Esophagus (tissue), 2 donors: ENCODE results near the gene OR7E24. TPM values are rescaled to one million over a fixed set of nuclear protein-coding genes. Genes with fewer than 3 reads are reported as not detected.

Experiments
- polyA plus RNA-seq, 2 donors: library from polyadenylated mRNA; stranded (reverse); fragments of 200-250 nt; gene quantifications; one replicate each; pipeline ENCODE4 v1.2.3, GENCODE V29; 2013
- donor health status: healthy with polysubstance abuse.
- donor health status: Bipolar disorder and iron deficiency.

Gene OR7E24
- polyA plus RNA-seq, 2 donors = not detected

Other genes starting within 250 kb of the OR7E24 start
- under 1 TPM; 0.04 to 0.06 TPM for gene MUC16, start 240.5 kb upstream of the OR7E24 start, polyA plus RNA-seq
- gene OR1M1, start 163.9 kb upstream of the OR7E24 start, polyA plus RNA-seq = not detected
- gene OR7G2, start 143.5 kb upstream of the OR7E24 start, polyA plus RNA-seq = not detected
- gene OR7G1, start 135.2 kb upstream of the OR7E24 start, polyA plus RNA-seq = not detected
- not detected for gene OR7G3, start 124.0 kb upstream of the OR7E24 start, polyA plus RNA-seq
- 10 to 100 TPM; 11.0 to 21.7 TPM for gene ZNF317, start 110.5 kb upstream of the OR7E24 start, polyA plus RNA-seq
- under 1 TPM in 1 of 2 donors, not detected in 1; 0.01 TPM for gene OR7D2, start 72.0 kb upstream of the OR7E24 start, polyA plus RNA-seq
- gene OR7D4, start 31.3 kb upstream of the OR7E24 start, polyA plus RNA-seq = not detected
- 1 to 10 TPM in 1 of 2 donors, under 1 TPM in 1; 0.57 to 1.1 TPM for gene ZNF699, start 58.9 kb downstream of the OR7E24 start, polyA plus RNA-seq
- 1 to 10 TPM; 3.7 to 9.9 TPM for gene ZNF559, start 73.2 kb downstream of the OR7E24 start, polyA plus RNA-seq
- under 1 TPM; 0.42 to 0.84 TPM for gene ZNF177, start 112.1 kb downstream of the OR7E24 start, polyA plus RNA-seq
- 10 to 100 TPM; 15.5 to 22.7 TPM for gene ZNF266, start 184.6 kb downstream of the OR7E24 start, polyA plus RNA-seq
- gene ZNF560, start 247.7 kb downstream of the OR7E24 start, polyA plus RNA-seq = under 1 TPM in 1 of 2 donors, not detected in 1; 0.05 TPM